Measurements from ENCODE around the gene GRM6. TPM values are rescaled to one million over a fixed set of nuclear protein-coding genes. Genes with fewer than 3 reads are reported as not detected.

The GRM6 gene
- polyA plus RNA-seq, 1 donor (not counting 4 experiments of a cell fraction or from before 2014, with no cell fraction given): not detected

- no peaks in the 10 kb centered on the region for H4K20me1 ChIP-seq (ENCODE audit: control insufficient read depth, extremely low read depth, insufficient read depth, low read length)
- no peak for DNase-seq (ENCODE audit: low read depth, low spot score)
- no peaks in the 10 kb centered on the region for H3K36me3 ChIP-seq (ENCODE audit: control insufficient read depth in 2 of 2, extremely low read depth in 1 of 2, insufficient read depth in 2 of 2, low read length in 2 of 2)
- no peak overlapping the region for H2AFZ ChIP-seq (ENCODE audit: control insufficient read depth, low read length)
- H3K9ac ChIP-seq (ENCODE audit: control insufficient read depth, extremely low read depth, insufficient read depth, low read length): no peak overlapping the region
- H3K4me2 ChIP-seq (ENCODE audit: control insufficient read depth, extremely low read depth, insufficient read depth, low read depth, low read length): no peak overlapping the region
- peaks cover 14% of the 10 kb centered on the region for H3K27me3 ChIP-seq (ENCODE audit: control insufficient read depth, extremely low read depth, insufficient read depth, low read length)
- peaks cover 4% of the 10 kb centered on the region for H3K9me3 ChIP-seq (ENCODE audit: control insufficient read depth, low read depth, low read length)
- no peak overlapping the region for H3K27ac ChIP-seq (ENCODE audit: control insufficient read depth, insufficient read depth, low read length)
- FAIRE-seq: no peak
- H3K4me3 ChIP-seq (ENCODE audit: control insufficient read depth in 2 of 3, extremely low read depth in 1 of 3, insufficient read depth in 2 of 3, low read depth in 1 of 3, low read length in 3 of 3): no peak overlapping the region
- H3K79me2 ChIP-seq (ENCODE audit: control insufficient read depth, insufficient read depth, low read length): no peaks in the 10 kb centered on the region
- dilution Hi-C loops (cut with MboI; ENCODE audit: extremely low pct_ligation_motif_present, low sequenced_read_pairs): no loop called here
- H3K4me1 ChIP-seq (ENCODE audit: control insufficient read depth, extremely low read depth, insufficient read depth, low read length): no peaks in the 10 kb centered on the region
- TF ChIP-seq CTCF (optimal IDR thresholded peaks at IDR 0.05 in 1 of 3, IDR thresholded peaks at IDR 0.05 in 1 of 3, conservative IDR thresholded peaks at IDR 0.05 in 1 of 3; ENCODE audit: extremely low read depth in 1 of 3, insufficient read depth in 2 of 3, low read length in 3 of 3): no peak
- TF ChIP-seq EZH2 (IDR thresholded peaks at IDR 0.05; ENCODE audit: low read length): no peak
- no peaks in the 10 kb centered on the region for H3K9me1 ChIP-seq (ENCODE audit: control insufficient read depth, extremely low read depth, insufficient read depth, low read length)
Measured at GRCh38 chr5:178998441-178998840, 3.3 kb upstream of the GRM6 start.

- no peaks in the 10 kb centered on the region for H3K79me2 ChIP-seq (ENCODE audit: control insufficient read depth, insufficient read depth, low read length)
- H3K4me3 ChIP-seq (ENCODE audit: control insufficient read depth in 2 of 3, extremely low read depth in 1 of 3, insufficient read depth in 2 of 3, low read depth in 1 of 3, low read length in 3 of 3): no peak overlapping the region
- H4K20me1 ChIP-seq (ENCODE audit: control insufficient read depth, extremely low read depth, insufficient read depth, low read length): no peaks in the 10 kb centered on the region
- H3K9me3 ChIP-seq (ENCODE audit: control insufficient read depth, low read depth, low read length): peaks cover 4% of the 10 kb centered on the region
- no peaks in the 10 kb centered on the region for H3K4me1 ChIP-seq (ENCODE audit: control insufficient read depth, extremely low read depth, insufficient read depth, low read length)
- H3K9me1 ChIP-seq (ENCODE audit: control insufficient read depth, extremely low read depth, insufficient read depth, low read length): no peaks in the 10 kb centered on the region
- dilution Hi-C loops (cut with MboI; ENCODE audit: extremely low pct_ligation_motif_present, low sequenced_read_pairs): no loop called here
- no peak for FAIRE-seq
- TF ChIP-seq EZH2 (IDR thresholded peaks at IDR 0.05; ENCODE audit: low read length) (no peak), CTCF (optimal IDR thresholded peaks at IDR 0.05 in 1 of 3, IDR thresholded peaks at IDR 0.05 in 1 of 3, conservative IDR thresholded peaks at IDR 0.05 in 1 of 3; ENCODE audit: extremely low read depth in 1 of 3, insufficient read depth in 2 of 3, low read length in 3 of 3) (no peak)
- H3K9ac ChIP-seq (ENCODE audit: control insufficient read depth, extremely low read depth, insufficient read depth, low read length): no peak overlapping the region
- H3K27me3 ChIP-seq (ENCODE audit: control insufficient read depth, extremely low read depth, insufficient read depth, low read length): peaks cover 14% of the 10 kb centered on the region
- no peak overlapping the region for H3K4me2 ChIP-seq (ENCODE audit: control insufficient read depth, extremely low read depth, insufficient read depth, low read depth, low read length)
- no peak overlapping the region for H2AFZ ChIP-seq (ENCODE audit: control insufficient read depth, low read length)
- no peak overlapping the region for H3K27ac ChIP-seq (ENCODE audit: control insufficient read depth, insufficient read depth, low read length)
- no peak for DNase-seq (ENCODE audit: low read depth, low spot score)
- no peaks in the 10 kb centered on the region for H3K36me3 ChIP-seq (ENCODE audit: control insufficient read depth in 2 of 2, extremely low read depth in 1 of 2, insufficient read depth in 2 of 2, low read length in 2 of 2)
Measured at GRCh38 chr5:178997191-178997590, 2.1 kb upstream of the GRM6 start.
